Hematopoietic multipotent progenitor cell treated with erythropoietin and hydrocortisone succinate and interleukin-3 and kit ligand, for 6 days (in vitro differentiated cells): ENCODE measurements around the gene RSPRY1.

ENCODE experiments used
- DNase-seq: peaks from one replicate; pipeline ENCODE4 v3.0.0-alpha.2; 2015

RSPRY1 gene

DNA sequence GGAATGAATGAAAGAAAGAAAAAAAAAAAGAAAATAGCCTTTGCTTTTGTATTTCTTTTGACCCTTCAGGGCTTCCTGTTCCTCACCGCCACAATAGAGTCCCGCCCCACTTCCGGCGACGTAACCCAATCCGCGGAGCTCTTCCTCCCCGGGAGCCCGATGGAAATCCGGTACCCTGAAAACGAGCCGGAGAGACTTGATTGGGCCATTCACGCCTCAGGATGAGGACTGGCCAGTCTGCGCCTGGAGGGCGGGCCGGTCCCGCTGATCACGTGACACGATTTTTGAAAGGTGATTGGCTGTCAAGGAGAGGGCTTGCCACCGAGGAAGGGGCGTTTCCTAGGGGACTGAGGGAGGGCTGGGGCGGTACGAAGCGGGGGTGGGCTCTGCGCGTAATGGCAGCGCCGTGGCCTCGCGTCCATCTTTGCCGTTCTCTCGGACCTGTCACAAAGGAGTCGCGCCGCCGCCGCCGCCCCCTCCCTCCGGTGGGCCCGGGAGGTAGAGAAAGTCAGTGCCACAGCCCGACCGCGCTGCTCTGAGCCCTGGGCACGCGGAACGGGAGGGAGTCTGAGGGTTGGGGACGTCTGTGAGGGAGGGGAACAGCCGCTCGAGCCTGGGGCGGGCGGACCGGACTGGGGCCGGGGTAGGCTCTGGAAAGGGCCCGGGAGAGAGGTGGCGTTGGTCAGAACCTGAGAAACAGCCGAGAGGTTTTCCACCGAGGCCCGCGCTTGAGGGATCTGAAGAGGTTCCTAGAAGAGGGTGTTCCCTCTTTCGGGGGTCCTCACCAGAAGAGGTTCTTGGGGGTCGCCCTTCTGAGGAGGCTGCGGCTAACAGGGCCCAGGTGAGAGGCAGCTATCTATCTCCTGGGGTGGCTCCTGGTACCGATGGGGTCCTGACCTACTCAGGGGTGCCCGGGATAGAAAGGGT lies at the start of gene RSPRY1, which contains the start of gene PSME3IP1:
TSS of gene RSPRY1 (plus strand) at position 385 of the 927 bp plus-strand sequence. CDS start 18,330 bp downstream, outside the sequence.
TSS of gene PSME3IP1 (minus strand) at position 95 of the 927 bp plus-strand sequence. CDS start 12,185 bp downstream, outside the sequence.
- peak; percentile 99 for DNase-seq

DNA sequence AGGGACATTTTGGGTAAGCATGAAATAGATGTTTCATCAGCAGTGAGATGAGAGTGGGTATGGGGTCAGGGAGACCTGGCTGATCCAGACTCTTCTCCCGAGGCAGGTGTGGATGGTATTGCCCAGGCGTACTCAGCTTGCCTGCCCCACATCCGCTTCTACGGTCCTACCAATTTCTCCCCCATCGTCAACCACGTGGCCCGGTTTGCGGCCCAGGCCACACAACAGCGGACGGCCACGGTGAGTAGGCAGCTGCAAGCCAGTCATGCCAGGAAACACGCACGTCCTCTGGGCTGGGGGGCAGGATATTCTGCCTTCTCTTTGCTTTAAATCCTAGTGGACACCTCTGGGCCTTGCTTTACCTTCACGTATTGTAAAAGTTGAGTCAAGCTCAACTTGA lies 49.1 kb upstream of the RSPRY1 start:
- no peak for DNase-seq

GRCh38 chr16:57137566-57138273 lies 48.4 kb upstream of the RSPRY1 start:
- no peak for DNase-seq

DNA sequence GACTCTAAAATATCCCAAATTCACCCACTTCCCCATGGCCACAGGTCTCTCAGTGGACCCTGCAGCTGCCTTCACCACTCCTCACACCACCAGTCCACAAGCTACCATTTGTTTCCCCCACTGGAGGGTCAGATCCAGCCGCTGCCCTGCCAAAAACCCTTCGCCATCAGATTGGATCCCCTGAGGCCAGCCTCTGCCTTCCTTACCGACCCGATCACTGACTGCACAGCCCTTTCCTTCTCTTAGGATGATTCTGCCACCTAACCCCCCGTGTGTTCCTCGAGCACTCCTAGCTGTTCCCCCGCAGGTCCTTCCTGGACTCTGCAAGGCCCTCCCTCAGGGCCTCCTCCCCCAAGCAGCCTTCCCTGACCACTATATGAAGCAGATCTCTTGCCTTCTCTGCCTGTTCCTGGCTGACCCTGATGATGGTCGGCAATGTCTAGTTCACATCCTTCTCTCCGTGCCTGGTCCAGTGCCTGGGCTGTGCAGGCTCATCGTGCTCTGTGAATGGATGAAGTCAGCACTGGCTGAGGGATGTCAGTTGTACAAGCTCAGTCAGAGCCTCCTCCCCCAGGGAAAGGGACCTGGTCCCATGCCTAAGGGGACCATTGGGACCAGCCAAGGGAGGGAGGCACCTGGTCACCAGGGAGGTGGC lies 47.7 kb upstream of the RSPRY1 start:
- DNase-seq = no peak

DNA sequence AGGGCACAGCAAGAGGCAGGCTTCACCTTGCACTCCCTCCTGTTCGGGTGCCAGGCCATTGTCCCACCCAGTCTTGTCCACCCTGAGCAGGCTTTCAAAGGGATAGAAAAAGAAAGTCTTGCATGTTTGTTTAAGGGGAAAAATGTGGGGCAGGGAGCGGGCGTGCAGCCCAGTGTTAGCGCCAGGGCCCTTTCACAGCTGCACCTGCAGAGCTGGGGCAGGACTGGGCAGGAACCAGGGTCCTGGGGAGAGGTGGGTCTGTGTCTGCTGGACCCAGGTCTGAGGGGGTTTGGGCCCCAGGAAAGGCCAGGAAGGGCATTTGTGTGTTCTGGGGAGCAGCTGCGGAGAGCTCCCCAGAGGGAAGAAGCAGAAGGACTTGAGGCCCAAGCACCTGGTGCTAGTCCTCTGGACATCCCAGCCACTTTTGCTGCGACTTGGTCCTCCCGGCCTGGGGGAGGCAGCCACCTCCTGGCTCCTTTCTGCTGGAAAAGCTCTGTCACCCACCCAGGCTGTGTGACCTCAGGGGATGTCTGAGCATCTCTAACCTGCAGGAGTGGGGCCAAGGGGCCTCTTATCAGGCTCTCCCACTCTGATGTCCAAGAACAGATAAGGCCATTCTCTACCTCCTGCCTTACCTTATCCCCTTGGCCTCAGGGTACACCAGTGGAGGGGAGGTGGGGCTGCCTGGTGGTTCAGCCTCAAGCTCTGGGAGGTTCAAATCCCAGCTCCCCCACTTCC lies 45.0 kb upstream of the RSPRY1 start:
- no peak for DNase-seq

DNA sequence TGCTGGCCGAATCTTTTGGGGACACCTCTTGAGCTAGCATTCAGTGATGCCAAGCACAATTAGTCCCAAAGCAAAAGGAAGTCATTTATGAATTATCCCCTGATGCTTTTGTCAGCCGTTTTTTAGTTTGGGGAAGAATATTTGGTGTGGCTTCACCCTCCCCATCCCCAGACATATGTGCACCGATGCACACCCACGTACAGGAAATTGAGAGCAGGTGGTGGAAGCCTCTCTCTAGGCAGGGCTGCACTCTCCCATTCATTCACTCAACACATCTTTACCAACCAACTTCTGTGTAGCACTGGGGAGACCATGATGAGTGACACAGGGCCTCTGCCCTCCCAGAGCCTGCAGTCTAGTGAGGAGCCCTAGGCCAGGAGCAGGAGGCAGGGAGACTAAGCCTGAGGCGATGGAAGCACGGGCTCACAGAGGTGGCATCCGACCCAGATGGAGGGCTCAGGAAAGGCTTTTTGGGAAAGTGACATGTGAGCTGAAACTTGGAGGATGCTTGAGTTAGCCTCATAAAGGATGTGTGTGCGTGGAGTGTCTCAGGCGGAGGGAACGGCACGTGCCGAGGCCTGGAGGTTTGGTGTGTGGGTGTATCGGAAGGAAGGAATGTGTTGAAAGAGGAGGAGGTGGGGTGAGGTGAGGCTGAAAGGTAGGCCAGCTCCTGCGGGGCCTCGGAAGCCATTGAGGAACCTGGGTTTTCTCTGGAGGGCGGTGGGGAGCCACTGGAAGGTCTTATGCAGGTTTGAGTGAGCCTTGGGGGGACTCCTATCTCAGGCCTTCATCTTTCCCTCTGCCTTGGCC lies 44.1 kb upstream of the RSPRY1 start:
- DNase-seq = no peak

- no peak for DNase-seq
These were observed 42.8 kb upstream of the RSPRY1 start for GRCh38 chr16:57143149-57143921.

DNA sequence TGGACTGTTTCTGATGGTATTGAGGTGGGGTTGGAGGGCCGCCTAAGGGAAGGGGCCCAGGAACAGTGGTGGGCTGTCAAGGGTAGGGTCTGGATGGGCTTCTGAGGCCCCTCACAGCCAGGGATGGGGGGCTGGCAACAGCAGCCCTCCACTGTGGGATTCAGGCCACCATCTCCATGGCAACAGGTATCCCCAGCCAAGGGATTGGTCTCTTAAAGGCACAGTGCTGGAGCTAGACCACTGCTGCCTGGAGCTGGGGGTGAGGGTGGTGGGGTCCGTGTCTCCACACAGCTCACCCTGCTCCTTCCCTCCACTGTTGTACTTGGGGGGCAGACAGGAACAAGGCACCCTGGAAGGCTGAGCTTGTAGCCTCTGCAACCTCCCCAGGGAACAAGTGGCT lies 42.1 kb upstream of the RSPRY1 start:
- no peak for DNase-seq

DNA sequence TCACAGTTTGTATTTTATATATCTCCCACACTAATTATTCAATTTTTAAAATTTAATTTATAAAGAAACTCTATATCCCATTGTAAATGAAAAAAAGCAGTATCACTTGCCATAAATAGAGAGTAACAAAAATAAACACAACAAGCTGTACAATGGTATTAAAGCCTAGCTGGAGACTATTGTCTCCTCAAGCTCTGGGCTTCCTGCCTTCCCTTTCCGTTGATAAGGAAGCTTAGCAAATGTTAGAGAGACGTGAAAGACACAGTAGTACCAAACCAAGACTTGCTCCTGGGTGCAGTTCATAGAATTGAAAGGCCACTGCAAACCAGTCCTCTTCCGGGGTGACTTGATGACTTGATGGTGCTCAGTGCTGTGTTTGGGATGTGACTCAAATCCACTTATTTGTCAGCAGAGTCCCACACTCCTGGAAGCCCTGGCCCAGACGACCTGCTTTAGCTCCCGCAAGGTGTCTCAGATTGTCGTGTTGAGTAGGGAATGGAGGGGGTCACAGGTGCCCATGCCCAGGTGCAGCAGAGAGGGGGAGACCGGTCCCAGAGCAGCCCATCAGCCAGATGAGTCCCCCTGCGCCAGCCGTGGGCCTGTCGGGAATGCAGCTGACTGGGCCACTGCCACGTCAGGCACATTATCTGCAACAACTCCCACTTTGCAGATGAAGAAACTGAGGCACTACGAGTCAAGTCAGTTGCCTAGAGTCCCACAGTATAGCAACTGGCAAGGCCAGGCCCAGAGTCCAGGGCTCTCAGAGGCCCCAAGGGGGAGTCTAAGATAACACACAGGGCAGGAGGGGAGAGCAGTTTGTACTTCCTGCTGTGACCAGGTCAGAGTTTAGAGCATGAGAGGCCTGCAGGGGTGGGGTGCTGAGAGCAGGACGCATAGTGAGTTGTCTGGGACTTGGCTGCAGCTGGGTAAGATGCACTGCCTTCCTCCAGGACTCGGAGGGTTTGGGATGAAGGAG lies 40.8 kb upstream of the RSPRY1 start:
- no peak for DNase-seq

- no peak for DNase-seq
These were observed 40.0 kb upstream of the RSPRY1 start for GRCh38 chr16:57146040-57146647.

DNA sequence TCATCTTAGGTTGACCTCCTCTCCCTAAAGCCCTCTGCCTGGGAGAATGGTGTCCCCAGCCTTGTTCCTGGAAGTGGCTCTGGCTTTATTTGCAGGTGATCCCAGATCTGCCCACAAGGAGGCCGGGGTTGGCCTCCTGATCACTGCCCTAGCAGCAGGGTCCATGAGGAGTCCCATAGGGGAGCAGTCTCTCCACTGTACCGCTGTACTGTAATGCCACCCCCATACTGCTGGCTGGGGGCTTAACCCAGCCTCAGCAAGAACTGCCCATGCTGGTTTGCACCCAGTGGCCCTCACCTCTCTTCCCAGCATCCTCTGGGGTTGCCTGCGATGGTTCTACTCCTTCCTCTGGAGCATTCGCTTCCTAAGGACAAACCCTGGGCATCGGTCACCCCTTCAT lies 39.4 kb upstream of the RSPRY1 start:
- peak; percentile 34 for DNase-seq

DNA sequence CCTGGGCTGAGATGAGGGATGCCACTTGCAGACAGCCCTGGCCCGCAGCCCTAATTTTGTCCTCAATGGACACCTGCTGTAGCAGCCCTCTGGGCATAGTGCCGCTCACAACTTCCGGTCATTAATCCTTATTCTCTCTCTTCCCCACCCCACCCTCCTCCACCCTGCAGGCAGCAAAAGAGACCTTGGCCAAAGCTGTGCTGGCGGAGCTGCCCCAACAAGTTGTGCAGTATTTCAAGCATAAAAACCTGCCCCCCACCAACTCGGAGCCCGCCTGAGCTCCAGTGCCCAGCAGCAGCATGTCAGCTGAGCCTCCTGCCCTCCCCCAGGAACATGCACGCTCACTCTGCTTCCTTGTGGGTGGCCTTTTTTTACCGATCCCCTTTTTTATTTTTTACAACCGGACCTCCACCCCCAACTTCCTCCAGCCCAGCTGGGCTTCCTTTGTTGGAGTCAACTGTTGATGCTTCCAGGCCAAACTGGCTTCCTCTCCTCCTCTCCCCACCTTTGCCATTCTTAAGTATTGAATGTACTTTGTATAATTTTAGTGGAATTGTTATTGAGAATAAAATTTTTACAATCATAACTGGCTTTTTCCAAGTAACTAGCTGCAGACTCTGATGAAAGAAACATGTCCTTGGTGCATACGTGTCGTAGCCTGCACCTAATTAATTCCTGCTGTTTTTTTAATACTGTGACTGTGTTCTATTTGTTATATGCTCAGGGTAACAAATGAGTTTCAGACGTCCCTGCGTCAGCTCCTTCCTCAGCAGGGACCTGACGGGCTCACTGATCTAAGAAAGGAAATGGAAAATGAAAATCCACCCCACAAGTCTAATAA lies 38.5 kb upstream of the RSPRY1 start:
- DNase-seq = peak; percentile 27

- no peak for DNase-seq
These were observed 37.6 kb upstream of the RSPRY1 start for GRCh38 chr16:57148481-57148880.

DNA sequence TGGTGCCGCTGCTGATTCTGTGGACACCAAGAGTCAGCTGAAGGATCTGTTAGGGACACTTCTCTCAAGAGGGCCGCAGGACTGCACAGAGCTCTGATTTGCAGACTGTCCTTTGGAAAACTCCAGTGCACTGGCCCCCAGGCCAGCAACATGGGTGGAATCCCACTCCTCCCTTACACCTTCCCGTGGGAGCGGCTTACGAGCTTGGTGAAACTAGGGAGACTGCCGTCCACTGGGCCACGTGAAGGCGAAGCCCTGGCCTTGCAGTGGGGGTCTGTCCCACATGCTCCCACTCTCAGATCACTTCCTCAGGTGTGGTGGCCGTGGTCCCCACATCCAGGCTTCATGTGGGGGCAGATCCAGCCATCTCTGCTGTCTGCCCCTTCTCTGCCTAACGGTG lies 36.7 kb upstream of the RSPRY1 start:
- no peak for DNase-seq

DNA sequence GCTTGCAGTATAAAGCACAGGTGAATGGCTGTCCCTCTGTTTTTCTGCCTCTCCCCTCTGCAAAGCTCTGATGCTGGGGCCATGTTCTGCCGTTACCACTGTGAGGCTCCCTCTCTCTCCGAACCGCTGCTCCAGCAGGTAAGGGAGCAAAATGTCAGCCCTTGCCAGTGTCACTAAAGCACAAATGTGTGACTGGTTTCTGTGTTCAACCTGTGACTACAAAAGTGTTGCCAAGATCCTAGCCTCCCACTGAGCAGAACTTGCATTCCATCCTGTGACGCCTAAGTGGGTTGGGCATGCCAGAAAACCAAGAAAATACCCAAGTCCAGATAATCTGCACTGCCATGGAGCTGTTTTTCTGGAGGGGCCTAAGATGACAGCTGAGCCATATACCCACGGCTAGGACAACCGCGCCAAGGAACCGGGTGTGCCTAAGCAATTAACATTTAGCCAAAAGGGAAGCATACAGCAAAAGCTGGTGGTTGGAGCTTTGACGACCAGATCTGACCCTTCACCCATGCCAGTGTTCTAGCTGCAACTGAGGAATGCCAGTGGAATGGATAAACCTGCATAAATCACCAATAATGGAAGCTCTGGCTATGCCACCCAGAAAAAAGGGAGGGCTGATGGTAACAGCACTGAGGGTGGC lies 35.3 kb upstream of the RSPRY1 start:
- DNase-seq = no peak

DNA sequence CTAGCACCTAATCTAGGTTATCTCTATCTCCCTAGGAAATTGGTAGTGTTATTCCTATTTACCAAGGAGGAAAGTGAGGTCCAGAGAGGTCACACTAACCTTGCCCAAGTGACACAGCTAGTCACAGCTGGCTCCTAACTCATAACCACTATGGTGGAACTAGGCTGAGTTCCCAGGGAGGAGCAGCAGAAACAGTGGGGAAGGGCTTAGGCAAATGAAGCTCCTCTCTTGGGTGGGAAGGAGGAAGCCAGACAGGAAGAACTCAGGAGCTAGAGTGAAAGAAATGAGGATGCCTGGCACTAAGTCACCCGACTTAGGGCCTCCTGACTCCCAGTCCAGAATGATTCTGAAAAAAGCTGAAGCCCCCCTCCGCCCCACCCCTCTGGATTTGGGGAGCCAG lies 34.8 kb upstream of the RSPRY1 start:
- DNase-seq = no peak
